Osteoblast (primary cell): ENCODE data around the gene PRRC2C. TPM values are rescaled to one million over a fixed set of nuclear protein-coding genes. Genes with fewer than 3 reads are reported as not detected.

Experiments
- DNase-seq: peaks from one replicate; pipeline ENCODE4 v3.0.0; 2011; ENCODE audit warnings: low spot score, mixed read lengths; ENCODE audit not compliant: insufficient read length; ENCODE audit errors: missing footprints
- H2AFZ ChIP-seq: 2 replicates; pipeline ENCODE4 v1.6.0; 2011; ENCODE audit warnings: mild to moderate bottlenecking, low read length
- H3K27ac ChIP-seq: 2 replicates; pipeline ENCODE4 v1.5.1; 2011; ENCODE audit warnings: mild to moderate bottlenecking, low read depth, low read length, moderate library complexity
- H3K27me3 ChIP-seq: 2 replicates; pipeline ENCODE4 v1.6.0; 2012; ENCODE audit warnings: mild to moderate bottlenecking, control low read depth, inconsistent platforms, low read length, moderate library complexity; ENCODE audit not compliant: insufficient read depth
- H3K36me3 ChIP-seq: 2 replicates; pipeline ENCODE4 v1.5.1; 2011; ENCODE audit warnings: mild to moderate bottlenecking, low read length, control low read depth, moderate library complexity; ENCODE audit not compliant: insufficient read depth
- H3K4me1 ChIP-seq: 2 replicates; pipeline ENCODE4 v1.5.1; 2011; ENCODE audit warnings: mild to moderate bottlenecking, low read length, control low read depth, moderate library complexity; ENCODE audit not compliant: insufficient read depth
- H3K4me2 ChIP-seq: 2 replicates; pipeline ENCODE4 v1.6.0; 2011; ENCODE audit warnings: mild to moderate bottlenecking, low read length; ENCODE audit not compliant: insufficient read depth
- H3K4me3 ChIP-seq: fragments of 200-600 bp; sonication (generic); 3 replicates; pipeline ENCODE4 v1.5.1; 2012; ENCODE audit warnings: mild to moderate bottlenecking, low read length, inconsistent platforms; ENCODE audit not compliant: insufficient read depth
- H3K79me2 ChIP-seq: 2 replicates; pipeline ENCODE4 v1.6.0; 2012; ENCODE audit warnings: mild to moderate bottlenecking, low read length, control low read depth, inconsistent platforms; ENCODE audit not compliant: insufficient read depth
- H3K9me3 ChIP-seq: 2 replicates; pipeline ENCODE4 v1.5.1; 2011; ENCODE audit warnings: low read depth, low read length, control low read depth
- H4K20me1 ChIP-seq: 2 replicates; pipeline ENCODE4 v1.6.0; 2012; ENCODE audit warnings: mild to moderate bottlenecking, low read length, control low read depth; ENCODE audit not compliant: insufficient read depth
- total RNA-seq: library from RNA; depleted of rRNA; stranded (reverse); fragments of >200 nt; gene quantifications from 2 replicates; pipeline ENCODE4 v1.2.3, GENCODE V29; 2012
- TF ChIP-seq, protein P1 (sequence below): IDR thresholded peaks from 2 replicates; pipeline ENCODE4 v1.5.1; 2011; ENCODE audit warnings: mild to moderate bottlenecking, low read depth, low read length, moderate library complexity; ENCODE audit errors: extremely low read depth

Gene PRRC2C
- total RNA-seq, 1 donor: 40.5 TPM

DNA sequence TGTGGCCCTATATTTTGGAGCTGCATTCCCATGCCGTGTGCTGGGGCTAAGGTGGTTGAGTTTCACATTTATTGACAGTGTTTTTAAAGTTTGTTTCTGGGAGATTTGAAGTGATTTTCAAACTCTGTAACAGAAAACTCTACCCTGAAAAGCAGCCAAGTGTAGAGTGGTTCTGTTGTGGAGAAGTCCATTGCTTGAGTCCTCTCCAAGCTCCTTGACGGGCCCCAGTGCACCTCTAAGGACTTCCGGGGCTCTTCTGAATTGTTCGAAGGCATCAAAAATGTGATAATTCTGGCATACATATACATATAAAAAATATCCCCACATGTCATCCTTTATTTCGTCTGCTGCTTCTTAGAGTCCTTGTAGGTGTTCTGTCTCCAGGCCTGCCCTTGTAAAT is 141.7 kb downstream of the PRRC2C start:
- Histone ChIP-seq H3K79me2 (no peaks in the 10 kb centered on the region), H3K27me3 (peaks cover 3% of the 10 kb centered on the region), H3K4me3 (no peak overlapping the region), H3K4me2 (no peak overlapping the region), H3K36me3 (no peaks in the 10 kb centered on the region), H2AFZ (no peak overlapping the region), H4K20me1 (no peaks in the 10 kb centered on the region), H3K4me1 (no peaks in the 10 kb centered on the region), H3K27ac (no peak overlapping the region), H3K9me3 (no peaks in the 10 kb centered on the region)
- no peak for DNase-seq
- TF ChIP-seq, protein P1, sequence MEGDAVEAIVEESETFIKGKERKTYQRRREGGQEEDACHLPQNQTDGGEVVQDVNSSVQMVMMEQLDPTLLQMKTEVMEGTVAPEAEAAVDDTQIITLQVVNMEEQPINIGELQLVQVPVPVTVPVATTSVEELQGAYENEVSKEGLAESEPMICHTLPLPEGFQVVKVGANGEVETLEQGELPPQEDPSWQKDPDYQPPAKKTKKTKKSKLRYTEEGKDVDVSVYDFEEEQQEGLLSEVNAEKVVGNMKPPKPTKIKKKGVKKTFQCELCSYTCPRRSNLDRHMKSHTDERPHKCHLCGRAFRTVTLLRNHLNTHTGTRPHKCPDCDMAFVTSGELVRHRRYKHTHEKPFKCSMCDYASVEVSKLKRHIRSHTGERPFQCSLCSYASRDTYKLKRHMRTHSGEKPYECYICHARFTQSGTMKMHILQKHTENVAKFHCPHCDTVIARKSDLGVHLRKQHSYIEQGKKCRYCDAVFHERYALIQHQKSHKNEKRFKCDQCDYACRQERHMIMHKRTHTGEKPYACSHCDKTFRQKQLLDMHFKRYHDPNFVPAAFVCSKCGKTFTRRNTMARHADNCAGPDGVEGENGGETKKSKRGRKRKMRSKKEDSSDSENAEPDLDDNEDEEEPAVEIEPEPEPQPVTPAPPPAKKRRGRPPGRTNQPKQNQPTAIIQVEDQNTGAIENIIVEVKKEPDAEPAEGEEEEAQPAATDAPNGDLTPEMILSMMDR: no peak

DNA sequence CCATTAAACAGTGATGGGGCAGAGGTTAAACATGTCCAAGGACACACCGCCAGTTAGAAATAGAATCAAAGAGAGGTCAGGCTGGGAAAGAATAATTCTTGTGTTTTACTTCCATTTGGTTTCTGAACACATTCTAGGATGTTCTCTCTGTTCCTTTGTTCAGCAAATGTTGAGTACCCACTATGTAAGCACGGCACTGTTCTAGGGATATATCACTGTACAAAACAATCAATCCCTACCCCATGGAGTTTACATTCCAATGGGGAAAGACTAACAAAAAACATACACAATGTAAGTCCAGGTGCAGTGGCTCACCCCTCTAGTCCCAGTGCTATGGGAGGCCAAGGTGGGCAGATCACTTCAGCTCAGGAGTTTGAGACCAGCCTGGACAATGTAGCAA is 142.9 kb downstream of the PRRC2C start:
- Histone ChIP-seq H3K4me2 (no peak overlapping the region), H3K36me3 (no peaks in the 10 kb centered on the region), H3K27ac (no peak overlapping the region), H3K4me3 (no peak overlapping the region), H4K20me1 (no peaks in the 10 kb centered on the region), H3K4me1 (no peaks in the 10 kb centered on the region), H2AFZ (no peak overlapping the region), H3K79me2 (no peaks in the 10 kb centered on the region), H3K27me3 (peaks cover 3% of the 10 kb centered on the region), H3K9me3 (no peaks in the 10 kb centered on the region)
- DNase-seq: no peak
- TF ChIP-seq, protein P1: no peak

DNA sequence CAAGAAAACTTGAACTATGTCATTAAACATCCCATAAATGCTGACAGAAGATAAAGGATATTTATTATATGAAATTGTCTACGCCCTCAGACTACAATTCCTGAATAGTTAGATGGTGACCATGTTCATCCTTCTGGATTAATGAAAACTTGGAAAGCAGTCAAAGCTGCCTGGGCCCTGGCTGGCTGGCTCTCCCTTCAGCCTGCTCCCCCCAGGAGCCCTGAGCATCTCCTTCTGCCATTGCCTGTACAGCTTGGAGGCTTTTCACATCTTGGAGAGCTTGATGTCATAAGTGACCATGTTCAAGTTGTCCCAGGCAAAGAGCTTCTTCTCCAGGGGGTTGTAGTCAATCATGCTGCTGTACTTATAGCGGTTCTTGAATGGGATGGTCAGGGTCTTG is 150.3 kb downstream of the PRRC2C start:
- TF ChIP-seq, protein P1: no peak
- no peak for DNase-seq
- no peaks in the 10 kb centered on the region for H4K20me1 ChIP-seq
- no peaks in the 10 kb centered on the region for H3K79me2 ChIP-seq
- H3K4me2 ChIP-seq: no peak overlapping the region
- H2AFZ ChIP-seq: no peak overlapping the region
- H3K4me1 ChIP-seq: no peaks in the 10 kb centered on the region
- no peak overlapping the region for H3K27ac ChIP-seq
- no peaks in the 10 kb centered on the region for H3K36me3 ChIP-seq
- no peaks in the 10 kb centered on the region for H3K27me3 ChIP-seq
- no peaks in the 10 kb centered on the region for H3K9me3 ChIP-seq
- H3K4me3 ChIP-seq: no peak overlapping the region

DNA sequence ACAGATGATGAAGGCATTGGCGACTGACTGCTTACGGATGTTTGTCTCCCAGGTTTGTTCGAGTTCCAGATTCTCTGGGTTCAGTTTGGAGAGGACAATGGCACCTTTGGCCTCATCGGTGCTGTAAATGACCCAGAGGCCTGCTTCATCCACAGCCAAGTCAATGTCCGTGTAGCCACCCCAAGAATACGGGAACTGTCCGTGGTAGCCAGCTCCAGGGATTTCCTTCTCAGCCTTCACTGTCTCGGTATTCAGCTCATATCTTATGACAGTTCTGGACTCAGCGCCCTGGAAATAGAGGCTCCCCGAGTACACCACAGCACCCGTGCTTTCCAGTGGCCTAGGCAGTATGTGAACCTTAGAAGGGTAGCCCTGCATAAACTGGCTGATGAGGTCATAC is 150.8 kb downstream of the PRRC2C start:
- Histone ChIP-seq H4K20me1 (no peaks in the 10 kb centered on the region), H3K9me3 (no peaks in the 10 kb centered on the region), H3K79me2 (no peaks in the 10 kb centered on the region), H3K4me1 (no peaks in the 10 kb centered on the region), H3K36me3 (no peaks in the 10 kb centered on the region), H2AFZ (no peak overlapping the region), H3K4me3 (no peak overlapping the region), H3K27me3 (no peaks in the 10 kb centered on the region), H3K4me2 (no peak overlapping the region), H3K27ac (no peak overlapping the region)
- no peak for DNase-seq
- TF ChIP-seq, protein P1: no peak
